Liver (tissue), 9 donors: ENCODE results near the gene TAAR1. TPM values are rescaled to one million over a fixed set of nuclear protein-coding genes. Genes with fewer than 3 reads are reported as not detected.

ENCODE experiments used
- DNase-seq: peaks from one replicate; pipeline ENCODE4 v3.0.0-alpha.2; 2017; ENCODE audit warnings: low spot score
- H3K27ac ChIP-seq, 2 donors: one replicate each; pipeline ENCODE4 v1.7.0; 2013; ENCODE audit warnings: inconsistent platforms in 2 of 2, low read length in 2 of 2, control low read depth in 1 of 2, low read depth in 1 of 2, mild to moderate bottlenecking in 1 of 2
- H3K27me3 ChIP-seq, 4 donors: one replicate each; pipeline versions ENCODE4 v1.6.1 to v1.7.0; 2013; ENCODE audit warnings: low read length in 3 of 4, inconsistent platforms in 1 of 4, mild to moderate bottlenecking in 1 of 4, moderate library complexity in 1 of 4; ENCODE audit not compliant: control insufficient read depth in 4 of 4, insufficient read depth in 4 of 4
- H3K36me3 ChIP-seq, 4 donors: one replicate each; pipeline versions ENCODE4 v1.6.1 to v1.7.0; 2013; ENCODE audit warnings: low read length in 3 of 4, mild to moderate bottlenecking in 3 of 4, low read depth in 1 of 4, moderate library complexity in 1 of 4; ENCODE audit not compliant: control insufficient read depth in 4 of 4, insufficient read depth in 3 of 4
- H3K4me1 ChIP-seq, 4 donors: one replicate each; pipeline versions ENCODE4 v1.6.1 to v1.7.0; 2013; ENCODE audit warnings: low read length in 3 of 4, mild to moderate bottlenecking in 3 of 4, moderate library complexity in 1 of 4; ENCODE audit not compliant: control insufficient read depth in 4 of 4, insufficient read depth in 4 of 4
- H3K4me3 ChIP-seq, 3 donors: one replicate each; pipeline versions ENCODE4 v1.6.1 to v1.7.0; 2013; ENCODE audit warnings: low read length in 3 of 3, control low read depth in 1 of 3, low read depth in 1 of 3, mild to moderate bottlenecking in 1 of 3
- H3K9ac ChIP-seq, 2 donors: one replicate each; pipeline ENCODE4 v1.7.0; 2013; ENCODE audit warnings: low read length in 2 of 2, mild to moderate bottlenecking in 2 of 2, moderate library complexity in 2 of 2, control low read depth in 1 of 2, low read depth in 1 of 2
- H3K9me3 ChIP-seq, 4 donors: one replicate each; pipeline versions ENCODE4 v1.6.1 to v1.7.0; 2013; ENCODE audit warnings: low read length in 3 of 4; ENCODE audit not compliant: control insufficient read depth in 4 of 4
- ATF3 ChIP-seq: IDR thresholded peaks from 2 replicates; pipeline ENCODE4 v1.6.1; 2016; ENCODE audit warnings: antibody characterized with exemption
- CTCF ChIP-seq: fragments of 150-350 bp; IDR thresholded peaks from 2 replicates; pipeline ENCODE4 v1.5.1; 2017; ENCODE audit warnings: improper control_type of control experiment, low read depth, low read length; ENCODE audit not compliant: missing input control
- EGR1 ChIP-seq, 2 donors: IDR thresholded peaks; 2 replicates each; pipeline ENCODE4 v1.6.1; 2016 to 2018; ENCODE audit warnings: antibody characterized with exemption in 2 of 2, low read depth in 2 of 2
- FOXA1 ChIP-seq: IDR thresholded peaks from 2 replicates; pipeline ENCODE4 v1.6.1; 2016; ENCODE audit warnings: antibody characterized with exemption
- FOXA2 ChIP-seq: IDR thresholded peaks from 2 replicates; pipeline ENCODE4 v1.6.1; 2016; ENCODE audit warnings: antibody characterized with exemption
- GABPA ChIP-seq, 2 donors: IDR thresholded peaks in 1 of 2; conservative IDR thresholded peaks in 1 of 2; 2 replicates each; pipeline ENCODE4 v1.6.1; 2016; ENCODE audit warnings: antibody characterized with exemption in 2 of 2, mild to moderate bottlenecking in 1 of 2, moderate library complexity in 1 of 2
- HNF4A ChIP-seq, 2 donors: conservative IDR thresholded peaks; 2 replicates each; pipeline ENCODE4 v1.6.1; 2016; ENCODE audit warnings: antibody characterized with exemption in 2 of 2, mild to moderate bottlenecking in 2 of 2
- HNF4G ChIP-seq: IDR thresholded peaks from 2 replicates; pipeline ENCODE4 v1.6.1; 2016; ENCODE audit warnings: antibody characterized with exemption
- JUND ChIP-seq, 2 donors: IDR thresholded peaks; 2 replicates each; pipeline ENCODE4 v1.6.1; 2016; ENCODE audit warnings: antibody characterized with exemption in 2 of 2
- MAX ChIP-seq: IDR thresholded peaks from 2 replicates; pipeline ENCODE4 v1.6.1; 2016; ENCODE audit warnings: antibody characterized with exemption
- NR2F2 ChIP-seq: IDR thresholded peaks from 2 replicates; pipeline ENCODE4 v1.6.1; 2016; ENCODE audit warnings: antibody characterized with exemption
- RAD21 ChIP-seq, 2 donors: IDR thresholded peaks; 2 replicates each; pipeline ENCODE4 v1.6.1; 2016; ENCODE audit warnings: antibody characterized with exemption in 2 of 2, mild to moderate bottlenecking in 2 of 2
- REST ChIP-seq: IDR thresholded peaks from 2 replicates; pipeline ENCODE4 v1.6.1; 2016; ENCODE audit warnings: antibody characterized with exemption, mild to moderate bottlenecking
- RXRA ChIP-seq, 2 donors: IDR thresholded peaks; 2 replicates each; pipeline ENCODE4 v1.6.1; 2017 to 2018; ENCODE audit warnings: antibody characterized with exemption in 2 of 2, mild to moderate bottlenecking in 1 of 2
- TAF1 ChIP-seq: conservative IDR thresholded peaks from 2 replicates; pipeline ENCODE4 v1.6.1; 2016; ENCODE audit warnings: antibody characterized with exemption, mild to moderate bottlenecking
- YY1 ChIP-seq: IDR thresholded peaks from 2 replicates; pipeline ENCODE4 v1.6.1; 2016; ENCODE audit warnings: antibody characterized with exemption, mild to moderate bottlenecking
- ZBTB33 ChIP-seq: IDR thresholded peaks from 2 replicates; pipeline ENCODE4 v1.6.1; 2016; ENCODE audit warnings: antibody characterized with exemption
- WGBS: extraction: QIAGEN DNeasy Blood & Tissue Kit; methylation state at CpG from one replicate; pipeline ENCODE4 v1.1.7; 2013; 5-methylcytosine and 5-hydroxymethylcytosine counted together
- polyA plus RNA-seq, 2 donors: library from polyadenylated mRNA; stranded (reverse) in 1 of 2; unstranded in 1 of 2; fragments of 200-250 nt in 1 of 2; fragments of >200 nt in 1 of 2; fragmentation: Nextera tagmentation in 1 of 2; extraction: Ambion mirVana in 1 of 2; gene quantifications; one replicate each; pipeline versions ENCODE4 v1.2.1 to v1.2.3, GENCODE V29; 2013 to 2015
- total RNA-seq, 2 donors: library from RNA; depleted of rRNA; stranded (reverse); fragments of >200 nt; gene quantifications; one replicate each; pipeline ENCODE4 v1.2.3, GENCODE V29; 2014
- donor health status: healthy.
- donor health status: healthy.
- donor health status: healthy.
- donor health status: healthy.
- donor health status: healthy.

The TAAR1 gene
- total and polyA plus RNA-seq, 4 donors: not detected

GRCh38 chr6:132669690-132670291 is 10.8 kb upstream of the TAAR1 start (continued):
- TF ChIP-seq REST (no peak), GABPA (IDR thresholded peaks at IDR 0.05 in 1 of 2, conservative IDR thresholded peaks at IDR 0.05 in 1 of 2) (no peak), YY1 (no peak), MAX (peak; percentile 36)

- no peak for TF ChIP-seq REST
- TF ChIP-seq JUND (IDR thresholded peaks at IDR 0.05): no peak
- TF ChIP-seq NR2F2: no peak
- TF ChIP-seq MAX: no peak
- TF ChIP-seq HNF4A (conservative IDR thresholded peaks at IDR 0.05): no peak
- TF ChIP-seq RXRA (IDR thresholded peaks at IDR 0.05): no peak
- TF ChIP-seq FOXA2: no peak
- TF ChIP-seq ZBTB33: no peak
- TF ChIP-seq CTCF: no peak
- no peak for TF ChIP-seq EGR1 (IDR thresholded peaks at IDR 0.05; ENCODE audit: low read depth in 2 of 2)
- no peak for TF ChIP-seq ATF3
- no peak for TF ChIP-seq HNF4G
- TF ChIP-seq TAF1: no peak
- TF ChIP-seq RAD21 (IDR thresholded peaks at IDR 0.05): no peak
- TF ChIP-seq FOXA1: no peak
- WGBS: 79% methylated on average over 4 of the region's 4 CpGs
- no peak overlapping the region for H3K9ac ChIP-seq
- DNase-seq: no peak
- H3K36me3 ChIP-seq: no peaks in the 10 kb centered on the region
- H3K4me1 ChIP-seq: peaks cover 0 to 10% (median 8%) of the 10 kb centered on the region in 4 donors
- no peak overlapping the region for H3K4me3 ChIP-seq
- H3K27me3 ChIP-seq: no peaks in the 10 kb centered on the region
- no peak overlapping the region for H3K27ac ChIP-seq
- no peaks in the 10 kb centered on the region for H3K9me3 ChIP-seq
Measured at GRCh38 chr6:132666118-132666517, 7.1 kb upstream of the TAAR1 start.
